Gastroesophageal sphincter (tissue), 3 donors: ENCODE measurements around the gene HEATR1.

Experiments
- POLR2A ChIP-seq, 2 donors: fragments of 450-650 bp; IDR thresholded peaks; one replicate each; pipeline ENCODE4 v1.6.1; 2017; ENCODE audit warnings: antibody characterized with exemption in 2 of 2, mild to moderate bottlenecking in 2 of 2, moderate library complexity in 1 of 2
- TF ChIP-seq, protein P1 (sequence below), 4 experiments: fragments of 200-600 bp in 2 of 4; fragments of 450-650 bp in 2 of 4; sonication (generic) in 1 of 4; IDR thresholded peaks; one replicate each; pipeline ENCODE4 v1.5.1; 2017 to 2019; ENCODE audit warnings: antibody characterized with exemption in 4 of 4, mild to moderate bottlenecking in 2 of 4, moderate library complexity in 2 of 4

DNA sequence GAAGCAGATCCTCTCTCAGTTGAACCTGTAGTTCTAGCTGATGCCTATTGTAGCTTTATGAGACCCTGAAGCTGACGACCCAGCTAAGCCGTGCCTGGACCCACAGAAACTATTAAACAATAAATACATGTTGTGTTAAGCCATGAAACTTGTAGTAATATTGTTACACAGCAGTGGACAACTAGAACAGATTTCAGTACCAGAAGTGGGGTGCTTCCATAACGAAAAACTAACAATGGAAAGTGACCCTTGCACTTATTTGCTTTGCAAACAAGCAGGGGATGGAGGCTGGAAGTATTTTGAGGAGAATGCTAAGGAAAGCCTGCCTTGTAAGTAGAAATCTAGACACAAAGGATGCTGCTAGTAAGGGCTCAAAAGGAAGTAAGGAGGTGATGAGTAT is 18.1 kb upstream of the HEATR1 start:
- no peak for TF ChIP-seq POLR2A (IDR thresholded peaks at IDR 0.05)
- TF ChIP-seq, protein P1, sequence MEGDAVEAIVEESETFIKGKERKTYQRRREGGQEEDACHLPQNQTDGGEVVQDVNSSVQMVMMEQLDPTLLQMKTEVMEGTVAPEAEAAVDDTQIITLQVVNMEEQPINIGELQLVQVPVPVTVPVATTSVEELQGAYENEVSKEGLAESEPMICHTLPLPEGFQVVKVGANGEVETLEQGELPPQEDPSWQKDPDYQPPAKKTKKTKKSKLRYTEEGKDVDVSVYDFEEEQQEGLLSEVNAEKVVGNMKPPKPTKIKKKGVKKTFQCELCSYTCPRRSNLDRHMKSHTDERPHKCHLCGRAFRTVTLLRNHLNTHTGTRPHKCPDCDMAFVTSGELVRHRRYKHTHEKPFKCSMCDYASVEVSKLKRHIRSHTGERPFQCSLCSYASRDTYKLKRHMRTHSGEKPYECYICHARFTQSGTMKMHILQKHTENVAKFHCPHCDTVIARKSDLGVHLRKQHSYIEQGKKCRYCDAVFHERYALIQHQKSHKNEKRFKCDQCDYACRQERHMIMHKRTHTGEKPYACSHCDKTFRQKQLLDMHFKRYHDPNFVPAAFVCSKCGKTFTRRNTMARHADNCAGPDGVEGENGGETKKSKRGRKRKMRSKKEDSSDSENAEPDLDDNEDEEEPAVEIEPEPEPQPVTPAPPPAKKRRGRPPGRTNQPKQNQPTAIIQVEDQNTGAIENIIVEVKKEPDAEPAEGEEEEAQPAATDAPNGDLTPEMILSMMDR (IDR thresholded peaks at IDR 0.05), result no peak
